HEK293T (cell line): ENCODE data around the gene RPL41.

Source experiments
- BHLHE40 ChIP-seq: fragments of 450-650 bp; IDR thresholded peaks from 2 replicates; pipeline ENCODE4 v1.6.1; 2016; ENCODE audit warnings: mild to moderate bottlenecking, moderate library complexity, borderline replicate concordance
- ELF4 ChIP-seq: fragments of 450-650 bp; IDR thresholded peaks from 2 replicates; pipeline ENCODE4 v1.6.1; 2017; ENCODE audit warnings: antibody characterized with exemption
- FOXA1 ChIP-seq: fragments of 450-650 bp; IDR thresholded peaks from 2 replicates; pipeline ENCODE4 v1.6.1; 2016; ENCODE audit warnings: mild to moderate bottlenecking
- FOXK2 ChIP-seq: fragments of 450-650 bp; IDR thresholded peaks from 2 replicates; pipeline ENCODE4 v1.6.1; 2016; ENCODE audit warnings: mild to moderate bottlenecking
- FOXM1 ChIP-seq: fragments of 450-650 bp; IDR thresholded peaks from 2 replicates; pipeline ENCODE4 v1.6.1; 2017; ENCODE audit warnings: mild to moderate bottlenecking, borderline replicate concordance
- HDGF ChIP-seq: fragments of 450-650 bp; IDR thresholded peaks from 2 replicates; pipeline ENCODE4 v1.6.1; 2017; ENCODE audit warnings: antibody characterized with exemption, borderline replicate concordance
- L3MBTL2 ChIP-seq: fragments of 450-650 bp; conservative IDR thresholded peaks from 2 replicates; pipeline ENCODE4 v1.6.1; 2016; ENCODE audit warnings: mild to moderate bottlenecking
- SP1 ChIP-seq: fragments of 450-650 bp; IDR thresholded peaks from 2 replicates; pipeline ENCODE4 v1.6.1; 2017
- SUZ12 ChIP-seq: fragments of 450-650 bp; IDR thresholded peaks from 2 replicates; pipeline ENCODE4 v1.6.1; 2016; ENCODE audit warnings: mild to moderate bottlenecking
- ZNF384 ChIP-seq: fragments of 450-650 bp; IDR thresholded peaks from 2 replicates; pipeline ENCODE4 v1.6.1; 2016

- TF ChIP-seq SUZ12 (no peak), BHLHE40 (no peak), L3MBTL2 (no peak), FOXK2 (no peak), SP1 (no peak), FOXM1 (no peak), HDGF (no peak), FOXA1 (no peak), ELF4 (no peak), ZNF384 (no peak)
Measured at GRCh38 chr12:56103823-56104108, 12.7 kb upstream of the RPL41 start.
